ENCODE measurements around the gene COPS6.

The COPS6 gene

GRCh38 chr7:100137851-100138760 is 49.3 kb downstream of the COPS6 start:
- no CpG with 5 or more reads among the region's 13 CpGs for WGBS (ENCODE audit: extremely low coverage, insufficient coverage, low lambda C conversion rate)
- Histone ChIP-seq H3K79me1 (ENCODE audit: low read length) (no peaks in the 10 kb centered on the region), H2AK5ac (ENCODE audit: low read length) (no peak overlapping the region), H2BK5ac (ENCODE audit: low read length) (no peak overlapping the region), H3K18ac (ENCODE audit: low read length) (no peak overlapping the region), H3K79me2 (ENCODE audit: control insufficient read depth, insufficient read depth, low read length) (no peaks in the 10 kb centered on the region), H3K23ac (ENCODE audit: low read length) (no peak overlapping the region), H3K27me3 (ENCODE audit: insufficient read depth, low read length, poor library complexity) (no peaks in the 10 kb centered on the region), H2BK120ac (ENCODE audit: low read depth, low read length) (no peak overlapping the region), H2BK15ac (replicated peaks; ENCODE audit: low read depth) (no peak overlapping the region), H3K4me1 (ENCODE audit: control insufficient read depth, low read depth, low read length) (no peaks in the 10 kb centered on the region), H3K4me2 (ENCODE audit: low read length) (no peak overlapping the region), H4K8ac (ENCODE audit: low read depth, low read length) (no peak overlapping the region), H3K4me3 (ENCODE audit: low read length) (no peak overlapping the region), H3K9ac (ENCODE audit: low read length) (no peak overlapping the region), H3K27ac (ENCODE audit: low read depth, low read length) (no peak overlapping the region), H3K36me3 (ENCODE audit: control insufficient read depth, insufficient read depth, low read length) (no peaks in the 10 kb centered on the region), H4K5ac (ENCODE audit: low read length) (no peak overlapping the region), H3K4ac (ENCODE audit: low read depth, low read length) (no peak overlapping the region), H3K56ac (ENCODE audit: low read length) (no peak overlapping the region)
- DNase-seq: no peak

- no peak overlapping the region for H3K27ac ChIP-seq (ENCODE audit: low read depth, low read length)
- H3K56ac ChIP-seq (ENCODE audit: low read length): no peak overlapping the region
- H2BK120ac ChIP-seq (ENCODE audit: low read depth, low read length): no peak overlapping the region
- H3K36me3 ChIP-seq (ENCODE audit: control insufficient read depth, insufficient read depth, low read length): no peaks in the 10 kb centered on the region
- no peaks in the 10 kb centered on the region for H3K79me2 ChIP-seq (ENCODE audit: control insufficient read depth, insufficient read depth, low read length)
- H4K8ac ChIP-seq (ENCODE audit: low read depth, low read length): no peak overlapping the region
- no peaks in the 10 kb centered on the region for H3K79me1 ChIP-seq (ENCODE audit: low read length)
- H3K4ac ChIP-seq (ENCODE audit: low read depth, low read length): no peak overlapping the region
- H3K18ac ChIP-seq (ENCODE audit: low read length): no peak overlapping the region
- H3K27me3 ChIP-seq (ENCODE audit: insufficient read depth, low read length, poor library complexity): no peaks in the 10 kb centered on the region
- no CpG with 5 or more reads among the region's 3 CpGs for WGBS (ENCODE audit: extremely low coverage, insufficient coverage, low lambda C conversion rate)
- H2AK5ac ChIP-seq (ENCODE audit: low read length): no peak overlapping the region
- no peak overlapping the region for H3K9ac ChIP-seq (ENCODE audit: low read length)
- H3K23ac ChIP-seq (ENCODE audit: low read length): no peak overlapping the region
- H3K4me3 ChIP-seq (ENCODE audit: low read length): no peak overlapping the region
- H3K4me1 ChIP-seq (ENCODE audit: control insufficient read depth, low read depth, low read length): no peaks in the 10 kb centered on the region
- no peak overlapping the region for H3K4me2 ChIP-seq (ENCODE audit: low read length)
- no peak overlapping the region for H2BK15ac ChIP-seq (replicated peaks; ENCODE audit: low read depth)
- no peak overlapping the region for H4K5ac ChIP-seq (ENCODE audit: low read length)
- H2BK5ac ChIP-seq (ENCODE audit: low read length): no peak overlapping the region
- no peak for DNase-seq
Measured at GRCh38 chr7:100141555-100141949, 52.8 kb downstream of the COPS6 start.

Small RNA genes lying within 50 kb of the gene (small RNA-seq; reads per million reads assigned to genes)
- gene MIR106B (ENCODE audit: insufficient read depth) (2,626 reads per million, percentile 99 among the genes with 10 or more reads in this experiment), gene MIR25 (ENCODE audit: insufficient read depth) (34,560 reads per million, percentile 100 among the genes with 10 or more reads in this experiment), gene MIR93 (ENCODE audit: insufficient read depth) (12,531 reads per million, percentile 100 among the genes with 10 or more reads in this experiment)
